OCI-LY7 (cell line): Measurements from ENCODE around the gene ZCCHC3.

Source experiments
- EZH2phosphoT487 ChIP-seq: fragments of 200-600 bp; sonication (generic); IDR thresholded peaks from 2 replicates; pipeline ENCODE4 v1.6.1; 2018; ENCODE audit warnings: low read depth, borderline replicate concordance, mild to moderate bottlenecking, mixed run types, antibody characterized with exemption, low read length, moderate library complexity, mixed read lengths
- TF ChIP-seq, protein P1 (sequence below): fragments of 200-600 bp; sonication (generic); conservative IDR thresholded peaks from 2 replicates; pipeline ENCODE4 v1.5.1; 2014; ENCODE audit warnings: mild to moderate bottlenecking, antibody characterized with exemption, low read length, moderate library complexity, mixed read lengths

GRCh38 chr20:277496-277781, 19.9 kb upstream of the ZCCHC3 start:
- TF ChIP-seq, protein P1, sequence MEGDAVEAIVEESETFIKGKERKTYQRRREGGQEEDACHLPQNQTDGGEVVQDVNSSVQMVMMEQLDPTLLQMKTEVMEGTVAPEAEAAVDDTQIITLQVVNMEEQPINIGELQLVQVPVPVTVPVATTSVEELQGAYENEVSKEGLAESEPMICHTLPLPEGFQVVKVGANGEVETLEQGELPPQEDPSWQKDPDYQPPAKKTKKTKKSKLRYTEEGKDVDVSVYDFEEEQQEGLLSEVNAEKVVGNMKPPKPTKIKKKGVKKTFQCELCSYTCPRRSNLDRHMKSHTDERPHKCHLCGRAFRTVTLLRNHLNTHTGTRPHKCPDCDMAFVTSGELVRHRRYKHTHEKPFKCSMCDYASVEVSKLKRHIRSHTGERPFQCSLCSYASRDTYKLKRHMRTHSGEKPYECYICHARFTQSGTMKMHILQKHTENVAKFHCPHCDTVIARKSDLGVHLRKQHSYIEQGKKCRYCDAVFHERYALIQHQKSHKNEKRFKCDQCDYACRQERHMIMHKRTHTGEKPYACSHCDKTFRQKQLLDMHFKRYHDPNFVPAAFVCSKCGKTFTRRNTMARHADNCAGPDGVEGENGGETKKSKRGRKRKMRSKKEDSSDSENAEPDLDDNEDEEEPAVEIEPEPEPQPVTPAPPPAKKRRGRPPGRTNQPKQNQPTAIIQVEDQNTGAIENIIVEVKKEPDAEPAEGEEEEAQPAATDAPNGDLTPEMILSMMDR = no peak
- no peak for TF ChIP-seq EZH2phosphoT487
